GM12878 (cell line): ENCODE measurements around the gene HAPLN2. TPM values are rescaled to one million over a fixed set of nuclear protein-coding genes. Genes with fewer than 3 reads are reported as not detected.

Source experiments
- ATAC-seq: fragments of 200-7000 bp; cut with Tn5 transposase; 3 replicates; pipeline ENCODE4 v1.9.1; 2020; ENCODE audit warnings: mild to moderate bottlenecking, moderate library complexity
- BruUV-seq: library from RNA; stranded (reverse); fragments of 400-500 nt; replicated peaks from 2 replicates; lab custom pipeline; 2021; lab: Mats Ljungman, UMichigan
- CTCF ChIA-PET: fragments of 300-600 bp; sonication (Branson Sonifier 250); formaldehyde crosslinking; extraction: SDS; loops from one replicate; lab custom pipeline; 2021; ENCODE audit warnings: inconsistent platforms; lab: Yijun Ruan, JAX
- POLR2A ChIA-PET: fragments of 350-600 bp; formaldehyde crosslinking; extraction: SDS; loops from one replicate; lab custom pipeline; 2021; ENCODE audit warnings: inconsistent platforms; lab: Charles Lee
- RAD21 ChIA-PET: fragments of 300-600 bp; sonication (Branson Sonifier 250); formaldehyde crosslinking; loops from one replicate; lab custom pipeline; 2023; ENCODE audit warnings: antibody characterized with exemption; ENCODE audit not compliant: unreplicated experiment; lab: Charles Lee
- SMC1A ChIA-PET: fragments of 300-600 bp; sonication (Branson Sonifier 250); formaldehyde crosslinking; loops from one replicate; lab custom pipeline; 2023; ENCODE audit not compliant: unreplicated experiment, uncharacterized antibody; lab: Charles Lee
- DNase-seq: peaks from one replicate; pipeline ENCODE4 v3.0.0-alpha.2; 2011; ENCODE audit warnings: low read depth, low spot score
- FAIRE-seq: peaks from 3 replicates; lab custom pipeline; 2011; peaks lifted over from hg19 to GRCh38; lab: Jason Lieb, UNC
- H2AFZ ChIP-seq: 2 replicates; pipeline ENCODE4 v1.6.0; 2011; ENCODE audit warnings: low read depth, low read length, control low read depth; ENCODE audit not compliant: control insufficient read depth
- H3K27ac ChIP-seq: 2 replicates; pipeline ENCODE4 v1.5.1; 2011; ENCODE audit warnings: control low read depth; ENCODE audit not compliant: control insufficient read depth, insufficient read depth
- H3K27me3 ChIP-seq, 2 experiments: replicated peaks in 1 of 2; 2 replicates each; pipeline versions ENCODE4 v1.6.0 to v1.6.1; 2011; ENCODE audit warnings: low read length in 1 of 2; ENCODE audit not compliant: control insufficient read depth in 2 of 2, insufficient read depth in 2 of 2
- H3K36me3 ChIP-seq, 2 experiments: 2 replicates each; pipeline ENCODE4 v1.5.1; 2011; ENCODE audit warnings: low read length in 1 of 2; ENCODE audit not compliant: control insufficient read depth in 2 of 2, insufficient read depth in 2 of 2
- H3K4me1 ChIP-seq: 2 replicates; pipeline ENCODE4 v1.6.1; 2011; ENCODE audit warnings: mild to moderate bottlenecking, low read length, moderate library complexity, mixed read lengths; ENCODE audit not compliant: control insufficient read depth, insufficient read depth
- H3K4me2 ChIP-seq: 2 replicates; pipeline ENCODE4 v1.6.0; 2011; ENCODE audit warnings: control low read depth; ENCODE audit not compliant: control insufficient read depth, insufficient read depth
- H3K4me3 ChIP-seq: fragments of 200-600 bp; sonication (generic); 2 replicates; pipeline ENCODE4 v1.5.1; 2016
- H3K79me2 ChIP-seq: 2 replicates; pipeline ENCODE4 v1.6.0; 2011; ENCODE audit warnings: low read length; ENCODE audit not compliant: control insufficient read depth, insufficient read depth
- H3K9ac ChIP-seq: 2 replicates; pipeline ENCODE4 v1.8.0; 2011; ENCODE audit warnings: low read length, control low read depth, mixed read lengths; ENCODE audit not compliant: control insufficient read depth, insufficient read depth
- H3K9me3 ChIP-seq: replicated peaks from 3 replicates; pipeline ENCODE4 v1.5.1; 2011; ENCODE audit warnings: mild to moderate bottlenecking, low read length; ENCODE audit not compliant: control insufficient read depth, insufficient read depth
- H4K20me1 ChIP-seq: 2 replicates; pipeline ENCODE4 v1.6.0; 2011; ENCODE audit not compliant: control insufficient read depth, insufficient read depth
- BHLHE40 ChIP-seq, 2 experiments: fragments of 450-650 bp in 1 of 2; IDR thresholded peaks; 2 replicates each; pipeline ENCODE4 v1.6.1; 2011 to 2017; ENCODE audit warnings: low read depth in 2 of 2, borderline replicate concordance in 1 of 2, improper control_type of control experiment in 1 of 2, low read length in 1 of 2, mild to moderate bottlenecking in 1 of 2
- CBX5 ChIP-seq: sonication (generic); IDR thresholded peaks from 2 replicates; pipeline ENCODE4 v1.6.1; 2016; ENCODE audit warnings: low read depth, moderate library complexity, mild to moderate bottlenecking, inconsistent platforms
- EGR1 ChIP-seq, 2 experiments: IDR thresholded peaks; 1 replicate in 1 of 2; 2 replicates in 1 of 2; pipeline ENCODE4 v1.6.1; 2011 to 2012; ENCODE audit warnings: low read depth in 2 of 2, low read length in 2 of 2, borderline replicate concordance in 1 of 2, mild to moderate bottlenecking in 1 of 2, moderate library complexity in 1 of 2
- POLR2A ChIP-seq: IDR thresholded peaks from 2 replicates; pipeline ENCODE4 v1.6.1; 2011; ENCODE audit warnings: low read depth, mild to moderate bottlenecking, low read length
- POLR2AphosphoS5 ChIP-seq: IDR thresholded peaks from 2 replicates; pipeline ENCODE4 v1.6.1; 2011; ENCODE audit warnings: mild to moderate bottlenecking, low read length, inconsistent platforms
- POU2F2 ChIP-seq: IDR thresholded peaks from 3 replicates; pipeline ENCODE4 v1.6.1; 2011; ENCODE audit warnings: low read depth, mild to moderate bottlenecking, low read length, borderline replicate concordance
- WGBS: methylation state at CpG from one replicate; pipeline ENCODE4 v1.1.6; 2016; ENCODE audit warnings: low lambda C conversion rate; ENCODE audit not compliant: insufficient replicate concordance, insufficient coverage; ENCODE audit errors: missing lambda C conversion rate; 5-methylcytosine and 5-hydroxymethylcytosine counted together
- in situ Hi-C: fragments of 300-500 bp; cut with MboI; formaldehyde crosslinking; loops from 9 replicates; pipeline ENCODE4 v1.14.3; 2018; ENCODE audit warnings: mixed read lengths
- intact Hi-C: fragments of 100-400 bp; cut with micrococcal nuclease; formaldehyde crosslinking; loops from one replicate; pipeline ENCODE4 v1.14.2; 2022; ENCODE audit not compliant: unreplicated experiment
- polyA plus RNA-seq, 11 experiments: library from polyadenylated mRNA; depleted of rRNA in 4 of 11; unstranded in 6 of 11; stranded (reverse) in 5 of 11; fragments of >200 nt; fragmentation: Nextera tagmentation in 4 of 11; fragmentation: Illumina TruSeq in 1 of 11; extraction: Ambion mirVana in 4 of 11; extraction: Trizol in 1 of 11; gene quantifications; 1 replicate in 1 of 11; 2 replicates in 10 of 11; pipeline versions ENCODE4 v1.2.1 to v1.2.3, GENCODE V29; 2011 to 2016; ENCODE audit warnings: inconsistent platforms in 2 of 11, missing spikeins in 2 of 11, low read depth in 1 of 11
- total RNA-seq, 4 experiments: library from RNA; depleted of rRNA in 3 of 4; stranded (reverse); fragments of >200 nt in 3 of 4; fragmentation: Illumina TruSeq in 1 of 4; extraction: Trizol in 1 of 4; gene quantifications; 2 replicates each; pipeline versions ENCODE4 v1.2.1 to v1.2.3, GENCODE V29; 2013 to 2021

The HAPLN2 gene
- total and polyA plus RNA-seq, 10 of the 15 experiments (the other 5 are each of a cell fraction or from before 2014, with no cell fraction given) = 0.15 to 0.24 TPM; not detected in 8

DNA sequence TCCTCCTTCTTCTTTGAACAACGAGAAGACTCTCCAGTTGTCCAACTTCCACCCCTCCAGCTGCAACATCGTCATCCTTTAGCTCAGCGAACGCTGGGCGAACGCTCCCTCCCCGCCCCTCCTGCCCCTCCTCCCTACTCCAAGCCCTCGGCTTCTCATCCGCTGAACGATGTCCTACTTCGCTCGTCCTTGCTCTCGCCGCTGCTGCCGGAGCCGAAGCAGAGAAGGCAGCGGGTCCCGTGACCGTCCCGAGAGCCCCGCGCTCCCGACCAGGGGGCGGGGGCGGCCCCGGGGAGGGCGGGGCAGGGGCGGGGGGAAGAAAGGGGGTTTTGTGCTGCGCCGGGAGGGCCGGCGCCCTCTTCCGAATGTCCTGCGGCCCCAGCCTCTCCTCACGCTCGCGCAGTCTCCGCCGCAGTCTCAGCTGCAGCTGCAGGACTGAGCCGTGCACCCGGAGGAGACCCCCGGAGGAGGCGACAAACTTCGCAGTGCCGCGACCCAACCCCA, 22.6 kb downstream of the HAPLN2 start, which contains the start of gene BCAN:
BCAN (plus strand) TSS at position 357 of the 504 bp plus-strand sequence. CDS start 3,938 bp downstream, outside the sequence.
- no peak within 1 kb of the TSS for H3K4me2 ChIP-seq

DNA sequence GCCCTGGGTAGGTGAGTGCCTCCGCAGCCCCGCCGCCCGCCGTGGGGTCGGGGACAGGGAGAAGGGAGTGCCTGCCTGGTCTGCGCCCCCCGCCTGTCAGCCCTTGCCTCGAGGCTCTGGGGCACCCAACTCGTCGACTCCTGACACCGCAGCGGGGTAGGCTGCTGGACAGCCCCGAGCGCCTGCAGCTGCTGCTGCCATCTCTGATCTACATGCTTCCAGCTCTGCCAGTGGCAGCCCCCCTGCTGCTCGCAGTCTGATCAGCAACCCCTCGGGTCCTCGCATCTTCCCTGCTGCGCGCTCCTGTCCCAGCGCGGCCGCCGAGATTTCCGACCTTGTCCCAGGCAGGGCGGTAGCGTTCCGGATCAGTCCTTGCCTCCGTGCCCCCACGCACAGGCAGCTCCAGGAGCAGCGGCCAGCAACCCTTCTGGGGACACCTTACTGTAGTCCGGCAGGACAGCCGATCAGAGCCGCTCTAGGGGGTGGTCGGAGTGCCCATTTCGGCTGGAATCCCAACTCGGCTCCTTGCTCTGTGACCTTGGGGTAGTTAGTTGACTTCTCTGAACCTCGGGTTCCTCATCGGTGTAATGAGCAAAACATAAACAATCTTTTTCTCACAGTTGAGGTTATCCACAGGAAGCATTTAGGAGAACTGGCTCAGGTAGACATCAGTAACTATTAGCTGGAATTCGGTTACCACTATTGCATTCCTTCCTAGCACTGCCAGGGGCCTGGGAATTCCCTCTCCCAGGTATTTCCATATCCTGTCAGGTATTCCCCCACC, 23.2 kb downstream of the HAPLN2 start:
- H3K4me2 ChIP-seq = no peak overlapping the region
- DNase-seq (no peak), ATAC-seq (no peak), FAIRE-seq (no peak)
- H3K27ac ChIP-seq = no peak overlapping the region
- ChIA-PET SMC1A (interaction anchor here (1.6 to 2.5 kb wide), 3 partner anchors 10 to 15 kb away, joined by 3 to 8 read pairs (median 5); no protein-coding TSS in a partner anchor), CTCF (interaction anchor here (1.0 to 4.2 kb wide), 6 partner anchors 15 to 257 kb away, joined by 3 to 26 read pairs (median 6); no protein-coding TSS in a partner anchor), RAD21 (interaction anchor here (1.5 kb wide), 1 partner anchor 16 kb away, joined by 3 read pairs; no protein-coding TSS in a partner anchor), POLR2A (interaction anchor here (0.5 to 1.4 kb wide), 3 partner anchors 15 to 21 kb away, joined by 3 to 5 read pairs (median 5); no protein-coding TSS in a partner anchor)
- intact Hi-C loops = no loop called here
- no peaks in the 10 kb centered on the region for H3K9me3 ChIP-seq
- in situ Hi-C loops = no loop called here
- TF ChIP-seq POLR2AphosphoS5 (no peak), POLR2A (peak; percentile 14; the same call in 1 of the 2 replicates)
- H3K79me2 ChIP-seq = no peaks in the 10 kb centered on the region
- BruUV-seq = TSS peak; percentile 23
- peaks cover 8% of the 10 kb centered on the region for H3K4me1 ChIP-seq
- 55% methylated on average over 40 of the region's 40 CpGs for WGBS
- H2AFZ ChIP-seq = no peak overlapping the region
- H3K9ac ChIP-seq = no peak overlapping the region
- H3K4me3 ChIP-seq = no peak overlapping the region
- H4K20me1 ChIP-seq = no peaks in the 10 kb centered on the region
- no peaks in the 10 kb centered on the region for H3K36me3 ChIP-seq
- H3K27me3 ChIP-seq = peaks cover 0 to 2% of the 10 kb centered on the region in 2 experiments

More for the DNA sequence above, 22.6 kb downstream of the HAPLN2 start, which contains the start of gene BCAN:
- Histone ChIP-seq H3K27ac (no peak within 1 kb of the TSS), H3K4me1 (peaks cover 8% of the 10 kb centered on the region), H3K27me3 (peaks cover 0 to 2% of the 10 kb centered on the region in 2 experiments), H2AFZ (no peak within 1 kb of the TSS), H3K36me3 (no peaks in the 10 kb centered on the region), H3K79me2 (no peaks in the 10 kb centered on the region), H3K4me3 (no peak within 1 kb of the TSS), H3K9me3 (no peaks in the 10 kb centered on the region), H4K20me1 (no peaks in the 10 kb centered on the region), H3K9ac (no peak within 1 kb of the TSS)
- no peak for TF ChIP-seq CBX5
- TF ChIP-seq BHLHE40 (IDR thresholded peaks at IDR 0.05; ENCODE audit: borderline replicate concordance in 1 of 2, low read depth in 2 of 2, low read length in 1 of 2) = peak in 1 of 2 experiments; percentile 42; a peak in 1 of 4 replicates
- 0 out of 3 replicates have a peak, but pooled peaks of 1 of the 2 experiments have one; percentile 26 for TF ChIP-seq EGR1 (IDR thresholded peaks at IDR 0.05; ENCODE audit: borderline replicate concordance in 1 of 2, low read depth in 2 of 2, low read length in 2 of 2)
- no peak for TF ChIP-seq POU2F2
- intact Hi-C loops = no loop called here
- POLR2A ChIA-PET = no interaction called here
- SMC1A ChIA-PET = no interaction called here
- ATAC-seq (peak; percentile 37), FAIRE-seq (no peak), DNase-seq (no peak)
- no TSS peak for BruUV-seq
- RAD21 ChIA-PET = no interaction called here
- in situ Hi-C loops = no loop called here
- WGBS = 30% methylated on average over 34 of the region's 46 CpGs
- CTCF ChIA-PET = interaction anchor here (1.2 to 4.2 kb wide), 3 partner anchors 15 to 19 kb away, joined by 5 to 26 read pairs (median 15); no protein-coding TSS in a partner anchor
